Omental fat pad (tissue), 4 donors: ENCODE data around the gene EPOP. TPM values are rescaled to one million over a fixed set of nuclear protein-coding genes. Genes with fewer than 3 reads are reported as not detected.

ENCODE experiments used
- ATAC-seq: fragments of 150-250 bp; one replicate; pipeline ENCODE4 v1.9.1; 2016; ENCODE audit warnings: mild to moderate bottlenecking, moderate library complexity; ENCODE audit not compliant: low FRiP score
- DNase-seq: peaks from one replicate; pipeline ENCODE4 v3.0.0-alpha.2; 2019; ENCODE audit warnings: low spot score
- total RNA-seq, 4 donors: library from RNA; depleted of rRNA; stranded (reverse); fragments of >200 nt; gene quantifications; one replicate each; pipeline ENCODE4 v1.1.0, GENCODE V29; 2016
- TF ChIP-seq, protein P1 (sequence below), 3 donors: fragments of 450-650 bp; IDR thresholded peaks; one replicate each; pipeline ENCODE4 v1.5.1; 2016 to 2017; ENCODE audit warnings: antibody characterized with exemption in 3 of 3, mild to moderate bottlenecking in 3 of 3, moderate library complexity in 2 of 3

The EPOP gene
- total RNA-seq, 4 donors from 2014 or later, result 0.38 to 5.2 (median 1.5) TPM

GRCh38 chr17:38710604-38710962, 35.8 kb upstream of the EPOP start:
- TF ChIP-seq, protein P1, sequence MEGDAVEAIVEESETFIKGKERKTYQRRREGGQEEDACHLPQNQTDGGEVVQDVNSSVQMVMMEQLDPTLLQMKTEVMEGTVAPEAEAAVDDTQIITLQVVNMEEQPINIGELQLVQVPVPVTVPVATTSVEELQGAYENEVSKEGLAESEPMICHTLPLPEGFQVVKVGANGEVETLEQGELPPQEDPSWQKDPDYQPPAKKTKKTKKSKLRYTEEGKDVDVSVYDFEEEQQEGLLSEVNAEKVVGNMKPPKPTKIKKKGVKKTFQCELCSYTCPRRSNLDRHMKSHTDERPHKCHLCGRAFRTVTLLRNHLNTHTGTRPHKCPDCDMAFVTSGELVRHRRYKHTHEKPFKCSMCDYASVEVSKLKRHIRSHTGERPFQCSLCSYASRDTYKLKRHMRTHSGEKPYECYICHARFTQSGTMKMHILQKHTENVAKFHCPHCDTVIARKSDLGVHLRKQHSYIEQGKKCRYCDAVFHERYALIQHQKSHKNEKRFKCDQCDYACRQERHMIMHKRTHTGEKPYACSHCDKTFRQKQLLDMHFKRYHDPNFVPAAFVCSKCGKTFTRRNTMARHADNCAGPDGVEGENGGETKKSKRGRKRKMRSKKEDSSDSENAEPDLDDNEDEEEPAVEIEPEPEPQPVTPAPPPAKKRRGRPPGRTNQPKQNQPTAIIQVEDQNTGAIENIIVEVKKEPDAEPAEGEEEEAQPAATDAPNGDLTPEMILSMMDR (IDR thresholded peaks at IDR 0.05), result no peak
- no peak for ATAC-seq
- no peak for DNase-seq

GRCh38 chr17:38709864-38710603, 35.3 kb upstream of the EPOP start:
- ATAC-seq, result no peak
- no peak for DNase-seq
- TF ChIP-seq, protein P1 (IDR thresholded peaks at IDR 0.05), result no peak

- TF ChIP-seq, protein P1 (IDR thresholded peaks at IDR 0.05), result no peak
- ATAC-seq (no peak), DNase-seq (no peak)
Measured at GRCh38 chr17:38709104-38709820, 34.5 kb upstream of the EPOP start.

DNA sequence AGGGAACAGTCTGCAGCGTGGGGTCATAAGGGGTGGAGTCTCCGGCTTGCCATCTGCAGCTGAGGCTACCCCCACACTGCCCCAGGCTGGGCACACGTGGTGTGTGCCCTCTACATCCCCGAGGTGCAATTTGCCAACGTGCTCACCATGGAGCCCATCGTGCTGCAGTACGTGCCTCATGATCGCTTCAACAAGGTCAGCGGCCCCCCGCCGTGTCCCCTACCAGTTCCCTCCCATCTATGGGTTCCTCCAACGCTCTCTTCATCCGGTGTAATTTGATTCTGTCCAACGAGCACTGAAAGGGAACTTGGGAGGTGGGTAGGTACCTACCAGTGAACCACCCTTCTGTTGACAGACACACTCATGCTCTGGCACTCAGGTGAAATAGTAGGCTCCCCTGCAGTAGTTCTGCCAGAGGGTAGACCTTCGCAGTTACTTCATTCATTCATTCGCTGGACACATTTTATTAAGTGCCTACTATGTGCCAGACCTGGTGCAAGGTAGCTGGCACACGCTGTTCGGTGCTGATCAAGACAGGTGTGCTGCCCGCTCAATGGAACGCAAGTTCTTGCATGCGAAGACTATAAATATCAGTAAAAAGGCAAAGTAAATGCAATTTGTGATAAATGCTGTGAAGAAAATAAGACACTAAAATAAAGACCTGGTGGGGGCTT, 33.1 kb upstream of the EPOP start:
- ATAC-seq (no peak), DNase-seq (no peak)
- TF ChIP-seq, protein P1 (IDR thresholded peaks at IDR 0.05), result no peak

DNA sequence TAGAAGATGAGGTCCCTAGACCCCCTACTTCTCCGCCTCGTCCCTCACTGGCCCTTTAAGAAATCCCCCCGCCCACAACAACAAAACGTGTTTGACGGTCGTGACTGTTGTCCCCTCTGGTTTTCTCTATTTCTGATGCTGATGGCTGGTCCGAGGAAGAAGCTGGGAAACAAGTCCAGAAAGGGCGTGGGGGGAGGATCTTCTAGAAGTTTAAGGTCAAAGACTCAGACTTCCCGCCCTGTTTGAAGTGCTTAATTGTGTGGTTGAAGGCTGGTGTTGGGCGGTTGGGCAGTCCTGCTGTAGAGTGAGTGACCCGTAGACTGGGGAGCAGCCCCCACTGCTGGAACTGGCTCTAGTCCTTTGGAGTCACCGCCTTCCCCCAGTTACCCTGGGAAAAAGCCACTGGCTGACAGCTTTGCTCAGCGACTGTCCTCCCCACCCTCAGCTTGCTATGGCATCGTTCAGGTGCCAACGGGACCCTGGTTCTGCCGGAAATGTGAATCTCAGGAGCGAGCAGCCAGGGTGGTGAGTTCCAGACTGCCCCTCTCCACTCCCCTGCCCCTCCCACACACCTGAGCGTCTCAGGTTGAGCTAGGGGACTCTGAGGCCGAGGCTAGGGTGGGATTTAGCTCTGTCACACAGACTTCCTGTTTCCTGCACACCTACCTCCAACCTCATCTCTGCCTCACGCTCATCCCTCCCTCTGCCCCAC, 31.9 kb upstream of the EPOP start:
- TF ChIP-seq, protein P1 (IDR thresholded peaks at IDR 0.05), result no peak
- DNase-seq (no peak), ATAC-seq (no peak)

- TF ChIP-seq, protein P1 (IDR thresholded peaks at IDR 0.05), result no peak
- DNase-seq (no peak), ATAC-seq (no peak)
Measured at GRCh38 chr17:38705803-38706504, 31.2 kb upstream of the EPOP start.
